RWPE2 (cell line): ENCODE results near the gene TPPP2.

Experiments used
- ATAC-seq: fragments of 200-7000 bp; cut with Tn5 transposase; 3 replicates; pipeline ENCODE4 v1.9.1; 2021; ENCODE audit warnings: low read depth
- DNase-seq: peaks from one replicate; pipeline ENCODE4 v3.0.0-alpha.2; 2020; ENCODE audit warnings: low spot score
- H3K27ac ChIP-seq: fragments of 450-650 bp; 2 replicates; pipeline ENCODE4 v1.5.1; 2017; ENCODE audit warnings: mild to moderate bottlenecking; ENCODE audit not compliant: poor library complexity, severe bottlenecking
- H3K27me3 ChIP-seq: fragments of 250-450 bp; sonication (Bioruptor Pico); 2 replicates; pipeline ENCODE4 v1.5.1; 2021; ENCODE audit warnings: mild to moderate bottlenecking, moderate library complexity; ENCODE audit not compliant: insufficient read depth, poor library complexity, severe bottlenecking
- H3K36me3 ChIP-seq: fragments of 250-450 bp; sonication (Bioruptor Pico); 2 replicates; pipeline ENCODE4 v1.5.1; 2020; ENCODE audit warnings: low read depth, mild to moderate bottlenecking, moderate library complexity
- H3K4me1 ChIP-seq: fragments of 250-450 bp; sonication (Bioruptor Pico); 2 replicates; pipeline ENCODE4 v1.5.1; 2021; ENCODE audit warnings: mild to moderate bottlenecking, moderate library complexity; ENCODE audit not compliant: insufficient read depth, poor library complexity, severe bottlenecking
- H3K4me3 ChIP-seq: fragments of 250-450 bp; sonication (Bioruptor Pico); 2 replicates; pipeline ENCODE4 v1.5.1; 2021; ENCODE audit warnings: mild to moderate bottlenecking, moderate library complexity; ENCODE audit not compliant: severe bottlenecking
- H3K9me3 ChIP-seq: fragments of 250-450 bp; sonication (Bioruptor Pico); 2 replicates; pipeline ENCODE4 v1.5.1; 2021; ENCODE audit warnings: mild to moderate bottlenecking, moderate library complexity; ENCODE audit not compliant: severe bottlenecking
- CTCF ChIP-seq: fragments of 450-650 bp; IDR thresholded peaks from one replicate; pipeline ENCODE4 v1.5.1; 2017; ENCODE audit warnings: mild to moderate bottlenecking, moderate library complexity; ENCODE audit not compliant: poor library complexity, severe bottlenecking

The TPPP2 gene

DNA sequence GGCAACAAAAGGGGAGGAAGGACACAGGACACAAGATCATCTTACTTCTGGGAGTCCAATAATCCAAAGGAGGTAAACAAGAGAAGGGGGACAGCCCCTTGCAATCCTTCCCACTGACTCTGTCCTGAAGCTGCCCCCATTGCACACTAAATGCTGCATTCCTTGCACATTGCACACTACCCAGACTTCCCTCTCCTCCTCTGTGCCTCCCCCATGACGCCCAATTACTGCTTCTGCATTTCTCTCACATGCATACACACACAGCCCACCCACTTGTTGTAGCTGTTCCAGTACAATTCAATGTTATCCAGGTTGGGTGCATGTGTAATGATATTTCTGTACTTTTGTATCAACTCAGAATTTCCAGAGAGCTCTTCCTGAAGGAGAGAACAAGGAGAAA, 10.7 kb upstream of the TPPP2 start:
- no peaks in the 10 kb centered on the region for H3K36me3 ChIP-seq
- no peak for TF ChIP-seq CTCF
- no peaks in the 10 kb centered on the region for H3K4me1 ChIP-seq
- no peak overlapping the region for H3K27ac ChIP-seq
- DNase-seq (no peak), ATAC-seq (no peak)
- H3K27me3 ChIP-seq = no peaks in the 10 kb centered on the region
- no peak overlapping the region for H3K4me3 ChIP-seq
- no peaks in the 10 kb centered on the region for H3K9me3 ChIP-seq

GRCh38 chr14:21020977-21021545, 9.0 kb upstream of the TPPP2 start:
- no peak overlapping the region for H3K27ac ChIP-seq
- no peak overlapping the region for H3K4me3 ChIP-seq
- no peaks in the 10 kb centered on the region for H3K27me3 ChIP-seq
- no peaks in the 10 kb centered on the region for H3K36me3 ChIP-seq
- ATAC-seq (no peak), DNase-seq (no peak)
- no peaks in the 10 kb centered on the region for H3K9me3 ChIP-seq
- no peaks in the 10 kb centered on the region for H3K4me1 ChIP-seq
- no peak for TF ChIP-seq CTCF

DNA sequence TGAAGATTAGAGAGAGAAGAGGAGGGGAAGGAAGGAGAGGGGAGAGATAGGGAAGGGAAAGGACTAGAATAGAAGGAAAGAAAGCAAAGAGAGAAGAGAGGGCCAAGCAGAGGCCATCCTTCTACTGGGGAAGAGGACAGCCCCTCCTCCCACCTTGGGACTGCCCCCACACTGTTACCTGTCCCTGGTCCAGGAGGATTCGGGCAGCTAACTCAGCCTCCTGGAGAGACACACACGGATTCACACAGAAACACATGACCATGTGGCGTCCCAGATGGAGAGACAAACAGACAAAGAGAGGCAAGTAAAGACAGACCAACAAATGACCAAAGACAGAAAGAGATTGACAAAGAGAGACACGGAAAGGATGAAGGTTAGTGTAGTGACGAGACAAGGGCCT, 7.3 kb upstream of the TPPP2 start:
- Histone ChIP-seq H3K36me3 (no peaks in the 10 kb centered on the region), H3K27me3 (no peaks in the 10 kb centered on the region), H3K4me3 (no peak overlapping the region), H3K27ac (no peak overlapping the region), H3K4me1 (no peaks in the 10 kb centered on the region), H3K9me3 (no peaks in the 10 kb centered on the region)
- no peak for TF ChIP-seq CTCF
- no peak for DNase-seq
- ATAC-seq = no peak

DNA sequence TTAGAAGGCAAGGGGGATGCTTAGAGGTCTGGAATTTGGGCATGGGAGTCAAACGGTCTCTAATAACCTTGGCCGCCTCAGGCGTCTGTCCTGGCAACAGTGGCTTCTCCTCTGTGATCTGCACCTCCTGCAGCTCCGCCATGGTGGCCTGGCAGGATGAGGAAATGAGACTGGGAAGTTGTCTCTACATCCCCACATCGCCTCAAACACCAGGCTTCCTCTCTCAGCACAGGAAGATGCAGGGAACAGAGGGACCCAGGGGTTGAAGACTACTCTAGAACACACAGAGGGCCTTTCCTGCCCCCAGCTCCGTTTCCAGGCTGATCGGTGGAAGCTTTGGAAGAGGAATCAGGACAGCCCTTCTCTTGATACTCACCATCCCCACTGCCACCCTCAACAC, 6.8 kb upstream of the TPPP2 start:
- H3K27me3 ChIP-seq = no peaks in the 10 kb centered on the region
- H3K4me1 ChIP-seq = no peaks in the 10 kb centered on the region
- no peak overlapping the region for H3K27ac ChIP-seq
- no peaks in the 10 kb centered on the region for H3K9me3 ChIP-seq
- DNase-seq (no peak), ATAC-seq (no peak)
- TF ChIP-seq CTCF = no peak
- H3K4me3 ChIP-seq = no peak overlapping the region
- no peaks in the 10 kb centered on the region for H3K36me3 ChIP-seq

- Histone ChIP-seq H3K4me1 (no peaks in the 10 kb centered on the region), H3K4me3 (peak overlapping the region; percentile 47), H3K27me3 (no peaks in the 10 kb centered on the region), H3K9me3 (no peaks in the 10 kb centered on the region), H3K27ac (no peak overlapping the region), H3K36me3 (no peaks in the 10 kb centered on the region)
- no peak for TF ChIP-seq CTCF
- ATAC-seq = no peak
- DNase-seq = no peak
Observed at GRCh38 chr14:21023817-21024584, 6.0 kb upstream of the TPPP2 start.
